ENCODE results near the gene AUTS2.

AUTS2 gene

GRCh38 chr7:70317356-70317755, 719.1 kb downstream of the AUTS2 start:
- Histone ChIP-seq H3K36me3 (ENCODE audit: control insufficient read depth in 2 of 2, insufficient read depth in 2 of 2, low read length in 2 of 2) (no peaks in the 10 kb centered on the region), H3K4me3 (ENCODE audit: low read length in 2 of 2) (no peak overlapping the region), H3K9ac (ENCODE audit: low read depth in 1 of 2, low read length in 2 of 2) (no peak overlapping the region), H3K9me3 (ENCODE audit: control insufficient read depth in 2 of 2, low read length in 2 of 2) (no peaks in the 10 kb centered on the region), H3K27me3 (ENCODE audit: control insufficient read depth in 2 of 2, insufficient read depth in 2 of 2, low read length in 2 of 2) (no peaks in the 10 kb centered on the region), H3K4me1 (ENCODE audit: control insufficient read depth in 2 of 2, insufficient read depth in 2 of 2, low read length in 2 of 2) (no peaks in the 10 kb centered on the region), H3K27ac (ENCODE audit: low read depth in 2 of 2, low read length in 2 of 2) (no peak overlapping the region)

DNA sequence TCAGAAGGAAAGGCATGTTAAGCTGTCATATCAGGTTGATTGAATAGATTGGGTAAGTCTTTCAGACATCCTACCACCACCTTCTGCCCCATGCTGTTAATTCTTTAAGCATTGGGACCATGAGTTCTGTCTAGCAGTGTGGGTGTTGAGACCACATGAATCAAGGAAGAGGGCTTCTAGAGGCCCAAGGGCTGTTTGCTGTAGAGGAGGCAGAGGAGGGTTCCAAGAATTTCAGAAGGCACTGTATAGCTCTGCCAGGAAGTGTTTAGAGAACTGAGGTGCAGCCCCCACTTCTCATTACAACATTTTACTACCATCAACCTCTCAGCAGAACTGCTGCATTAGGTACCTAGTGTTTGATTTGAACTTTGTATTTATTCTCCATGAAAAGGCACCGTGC, 720.2 kb downstream of the AUTS2 start:
- Histone ChIP-seq H3K36me3 (ENCODE audit: control insufficient read depth in 2 of 2, insufficient read depth in 2 of 2, low read length in 2 of 2) (no peaks in the 10 kb centered on the region), H3K9ac (ENCODE audit: low read depth in 1 of 2, low read length in 2 of 2) (no peak overlapping the region), H3K4me3 (ENCODE audit: low read length in 2 of 2) (no peak overlapping the region), H3K4me1 (ENCODE audit: control insufficient read depth in 2 of 2, insufficient read depth in 2 of 2, low read length in 2 of 2) (no peaks in the 10 kb centered on the region), H3K27me3 (ENCODE audit: control insufficient read depth in 2 of 2, insufficient read depth in 2 of 2, low read length in 2 of 2) (no peaks in the 10 kb centered on the region), H3K9me3 (ENCODE audit: control insufficient read depth in 2 of 2, low read length in 2 of 2) (no peaks in the 10 kb centered on the region), H3K27ac (ENCODE audit: low read depth in 2 of 2, low read length in 2 of 2) (no peak overlapping the region)

- Histone ChIP-seq H3K4me3 (ENCODE audit: low read length in 2 of 2) (no peak overlapping the region), H3K27me3 (ENCODE audit: control insufficient read depth in 2 of 2, insufficient read depth in 2 of 2, low read length in 2 of 2) (no peaks in the 10 kb centered on the region), H3K36me3 (ENCODE audit: control insufficient read depth in 2 of 2, insufficient read depth in 2 of 2, low read length in 2 of 2) (no peaks in the 10 kb centered on the region), H3K9ac (ENCODE audit: low read depth in 1 of 2, low read length in 2 of 2) (no peak overlapping the region), H3K4me1 (ENCODE audit: control insufficient read depth in 2 of 2, insufficient read depth in 2 of 2, low read length in 2 of 2) (no peaks in the 10 kb centered on the region), H3K27ac (ENCODE audit: low read depth in 2 of 2, low read length in 2 of 2) (no peak overlapping the region), H3K9me3 (ENCODE audit: control insufficient read depth in 2 of 2, low read length in 2 of 2) (no peaks in the 10 kb centered on the region)
These were observed 720.8 kb downstream of the AUTS2 start for GRCh38 chr7:70319057-70319456.

DNA sequence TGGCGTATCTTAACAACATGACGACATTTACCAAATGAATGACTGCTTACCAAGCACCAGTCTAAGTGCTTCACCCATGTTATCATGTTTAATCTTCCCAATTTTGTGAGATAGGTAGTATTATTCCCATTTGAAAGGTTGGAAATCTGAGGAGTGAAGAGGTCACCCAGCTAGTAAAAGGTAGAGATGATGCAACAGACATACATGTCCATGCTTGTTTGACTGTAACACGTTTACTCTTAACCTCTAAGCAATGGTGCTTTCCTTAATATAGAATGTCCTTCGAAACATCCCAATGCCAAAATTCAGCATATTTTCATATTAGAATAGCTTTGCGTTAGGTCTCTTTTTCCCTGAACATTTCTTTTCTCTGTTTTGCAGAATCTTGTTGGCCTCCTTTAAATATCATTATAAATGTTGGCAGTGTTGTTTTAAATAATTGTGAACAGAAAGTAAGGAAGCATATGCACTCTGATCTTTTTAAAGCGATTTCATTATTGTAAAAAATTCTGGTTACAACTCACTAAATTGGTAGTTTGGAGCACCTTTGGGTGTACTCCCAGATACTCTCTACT, 722.8 kb downstream of the AUTS2 start:
- Histone ChIP-seq H3K27ac (ENCODE audit: low read depth in 2 of 2, low read length in 2 of 2) (no peak overlapping the region), H3K27me3 (ENCODE audit: control insufficient read depth in 2 of 2, insufficient read depth in 2 of 2, low read length in 2 of 2) (no peaks in the 10 kb centered on the region), H3K9ac (ENCODE audit: low read depth in 1 of 2, low read length in 2 of 2) (no peak overlapping the region), H3K36me3 (ENCODE audit: control insufficient read depth in 2 of 2, insufficient read depth in 2 of 2, low read length in 2 of 2) (no peaks in the 10 kb centered on the region), H3K4me3 (ENCODE audit: low read length in 2 of 2) (no peak overlapping the region), H3K4me1 (ENCODE audit: control insufficient read depth in 2 of 2, insufficient read depth in 2 of 2, low read length in 2 of 2) (no peaks in the 10 kb centered on the region), H3K9me3 (ENCODE audit: control insufficient read depth in 2 of 2, low read length in 2 of 2) (no peaks in the 10 kb centered on the region)

- Histone ChIP-seq H3K27ac (ENCODE audit: low read depth in 2 of 2, low read length in 2 of 2) (no peak overlapping the region), H3K4me3 (ENCODE audit: low read length in 2 of 2) (no peak overlapping the region), H3K36me3 (ENCODE audit: control insufficient read depth in 2 of 2, insufficient read depth in 2 of 2, low read length in 2 of 2) (no peaks in the 10 kb centered on the region), H3K9me3 (ENCODE audit: control insufficient read depth in 2 of 2, low read length in 2 of 2) (no peaks in the 10 kb centered on the region), H3K4me1 (ENCODE audit: control insufficient read depth in 2 of 2, insufficient read depth in 2 of 2, low read length in 2 of 2) (no peaks in the 10 kb centered on the region), H3K9ac (ENCODE audit: low read depth in 1 of 2, low read length in 2 of 2) (no peak overlapping the region), H3K27me3 (ENCODE audit: control insufficient read depth in 2 of 2, insufficient read depth in 2 of 2, low read length in 2 of 2) (no peaks in the 10 kb centered on the region)
These were observed 724.6 kb downstream of the AUTS2 start for GRCh38 chr7:70322856-70323255.

DNA sequence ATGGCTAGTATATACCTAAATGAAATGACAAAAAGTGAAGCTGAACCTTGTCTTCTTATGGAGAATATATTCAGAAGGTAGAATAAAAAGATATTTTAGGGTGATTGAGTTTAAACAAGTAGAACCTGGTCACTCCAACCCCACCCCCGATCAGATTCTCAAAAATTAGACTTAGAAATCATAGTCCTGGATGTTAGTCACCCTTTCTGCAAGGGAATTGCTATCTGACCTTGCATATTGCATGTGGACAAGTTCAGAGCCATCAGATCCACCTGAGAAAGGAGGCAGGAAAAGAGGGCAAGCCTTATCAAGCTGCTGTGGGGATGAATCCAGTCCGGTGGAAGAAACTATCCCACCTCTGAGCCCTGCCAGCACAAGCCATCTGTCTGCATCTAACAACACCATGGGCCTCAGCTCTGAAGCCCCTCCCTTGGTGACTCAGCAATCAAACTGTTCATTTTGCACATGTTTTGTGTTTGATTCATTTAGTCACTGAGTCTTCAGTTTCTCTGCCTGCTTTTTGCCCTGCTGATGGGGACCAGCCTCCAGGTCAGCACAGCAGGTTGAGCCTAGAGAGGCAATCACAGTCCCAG, 727.3 kb downstream of the AUTS2 start:
- no peak overlapping the region for H3K9ac ChIP-seq (ENCODE audit: low read depth in 1 of 2, low read length in 2 of 2)
- H3K27me3 ChIP-seq (ENCODE audit: control insufficient read depth in 2 of 2, insufficient read depth in 2 of 2, low read length in 2 of 2) = no peaks in the 10 kb centered on the region
- no peak overlapping the region for H3K4me3 ChIP-seq (ENCODE audit: low read length in 2 of 2)
- H3K27ac ChIP-seq (ENCODE audit: low read depth in 2 of 2, low read length in 2 of 2) = no peak overlapping the region
- no peaks in the 10 kb centered on the region for H3K9me3 ChIP-seq (ENCODE audit: control insufficient read depth in 2 of 2, low read length in 2 of 2)
- H3K4me1 ChIP-seq (ENCODE audit: control insufficient read depth in 2 of 2, insufficient read depth in 2 of 2, low read length in 2 of 2) = no peaks in the 10 kb centered on the region
- no peaks in the 10 kb centered on the region for H3K36me3 ChIP-seq (ENCODE audit: control insufficient read depth in 2 of 2, insufficient read depth in 2 of 2, low read length in 2 of 2)

DNA sequence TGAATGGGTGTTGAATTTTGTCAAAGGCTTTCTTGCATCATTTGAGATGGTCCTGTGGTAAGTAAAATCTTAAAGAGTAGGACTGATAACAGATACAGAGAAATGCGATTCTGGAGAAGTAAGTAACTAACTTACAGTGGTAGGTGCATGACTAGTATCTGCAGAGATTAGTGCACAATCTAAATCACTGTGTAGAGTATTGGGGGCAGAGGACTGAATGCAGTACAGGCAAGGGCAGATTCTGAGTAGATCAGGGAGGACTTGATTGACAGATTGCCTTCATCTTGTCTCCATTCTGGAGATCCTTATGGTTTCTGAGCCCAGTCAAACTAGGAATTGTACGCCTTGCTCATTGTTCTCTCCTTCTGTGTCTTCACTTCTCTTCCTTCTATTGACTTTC, 736.0 kb downstream of the AUTS2 start:
- Histone ChIP-seq H3K9me3 (ENCODE audit: control insufficient read depth in 2 of 2, low read length in 2 of 2) (no peaks in the 10 kb centered on the region), H3K4me3 (ENCODE audit: low read length in 2 of 2) (no peak overlapping the region), H3K27ac (ENCODE audit: low read depth in 2 of 2, low read length in 2 of 2) (no peak overlapping the region), H3K36me3 (ENCODE audit: control insufficient read depth in 2 of 2, insufficient read depth in 2 of 2, low read length in 2 of 2) (no peaks in the 10 kb centered on the region), H3K9ac (ENCODE audit: low read depth in 1 of 2, low read length in 2 of 2) (no peak overlapping the region), H3K27me3 (ENCODE audit: control insufficient read depth in 2 of 2, insufficient read depth in 2 of 2, low read length in 2 of 2) (no peaks in the 10 kb centered on the region), H3K4me1 (ENCODE audit: control insufficient read depth in 2 of 2, insufficient read depth in 2 of 2, low read length in 2 of 2) (no peaks in the 10 kb centered on the region)

DNA sequence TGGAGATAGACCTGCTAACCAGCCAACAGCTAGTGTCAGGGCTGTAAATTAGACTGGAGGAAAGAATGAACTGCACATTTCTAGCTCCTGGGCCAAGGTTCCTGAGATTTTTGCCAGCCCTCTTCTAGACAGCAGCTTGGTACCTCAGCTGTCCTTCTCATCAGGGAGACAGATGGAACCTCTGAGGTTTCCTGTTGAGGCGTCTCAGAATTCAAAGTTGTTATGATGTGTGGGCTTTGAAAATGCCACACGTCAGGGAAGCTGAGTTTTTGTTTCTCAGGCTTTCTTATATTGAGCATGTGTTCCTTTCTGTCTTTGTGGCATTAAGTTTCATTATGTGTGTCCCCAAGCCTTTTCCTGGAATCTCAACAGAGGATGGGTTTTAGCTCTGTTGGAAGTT, 736.6 kb downstream of the AUTS2 start:
- no peaks in the 10 kb centered on the region for H3K27me3 ChIP-seq (ENCODE audit: control insufficient read depth in 2 of 2, insufficient read depth in 2 of 2, low read length in 2 of 2)
- no peak overlapping the region for H3K9ac ChIP-seq (ENCODE audit: low read depth in 1 of 2, low read length in 2 of 2)
- H3K27ac ChIP-seq (ENCODE audit: low read depth in 2 of 2, low read length in 2 of 2) = no peak overlapping the region
- H3K9me3 ChIP-seq (ENCODE audit: control insufficient read depth in 2 of 2, low read length in 2 of 2) = no peaks in the 10 kb centered on the region
- H3K36me3 ChIP-seq (ENCODE audit: control insufficient read depth in 2 of 2, insufficient read depth in 2 of 2, low read length in 2 of 2) = no peaks in the 10 kb centered on the region
- H3K4me3 ChIP-seq (ENCODE audit: low read length in 2 of 2) = no peak overlapping the region
- no peaks in the 10 kb centered on the region for H3K4me1 ChIP-seq (ENCODE audit: control insufficient read depth in 2 of 2, insufficient read depth in 2 of 2, low read length in 2 of 2)

DNA sequence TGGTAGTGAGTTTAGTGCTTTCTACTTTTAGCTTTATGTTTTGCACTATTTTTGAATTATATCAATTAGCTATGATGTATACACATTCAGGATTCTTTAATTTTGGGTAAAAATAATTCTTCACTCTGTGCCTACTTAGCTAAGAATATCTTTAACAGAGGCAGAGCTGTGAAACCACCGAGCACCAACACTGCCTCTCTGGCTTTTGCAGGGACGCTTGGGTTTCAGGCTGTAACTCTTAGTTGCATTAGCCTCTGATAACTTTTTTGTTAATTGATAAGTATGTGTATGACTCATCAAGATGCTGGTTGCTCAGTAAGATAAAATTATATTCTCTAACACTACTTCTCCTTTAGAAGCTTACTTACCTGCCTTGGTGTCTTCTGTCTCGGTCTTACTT, 738.3 kb downstream of the AUTS2 start:
- no peak overlapping the region for H3K27ac ChIP-seq (ENCODE audit: low read depth in 2 of 2, low read length in 2 of 2)
- no peaks in the 10 kb centered on the region for H3K9me3 ChIP-seq (ENCODE audit: control insufficient read depth in 2 of 2, low read length in 2 of 2)
- H3K9ac ChIP-seq (ENCODE audit: low read depth in 1 of 2, low read length in 2 of 2) = no peak overlapping the region
- no peaks in the 10 kb centered on the region for H3K36me3 ChIP-seq (ENCODE audit: control insufficient read depth in 2 of 2, insufficient read depth in 2 of 2, low read length in 2 of 2)
- H3K4me1 ChIP-seq (ENCODE audit: control insufficient read depth in 2 of 2, insufficient read depth in 2 of 2, low read length in 2 of 2) = no peaks in the 10 kb centered on the region
- H3K27me3 ChIP-seq (ENCODE audit: control insufficient read depth in 2 of 2, insufficient read depth in 2 of 2, low read length in 2 of 2) = no peaks in the 10 kb centered on the region
- no peak overlapping the region for H3K4me3 ChIP-seq (ENCODE audit: low read length in 2 of 2)

DNA sequence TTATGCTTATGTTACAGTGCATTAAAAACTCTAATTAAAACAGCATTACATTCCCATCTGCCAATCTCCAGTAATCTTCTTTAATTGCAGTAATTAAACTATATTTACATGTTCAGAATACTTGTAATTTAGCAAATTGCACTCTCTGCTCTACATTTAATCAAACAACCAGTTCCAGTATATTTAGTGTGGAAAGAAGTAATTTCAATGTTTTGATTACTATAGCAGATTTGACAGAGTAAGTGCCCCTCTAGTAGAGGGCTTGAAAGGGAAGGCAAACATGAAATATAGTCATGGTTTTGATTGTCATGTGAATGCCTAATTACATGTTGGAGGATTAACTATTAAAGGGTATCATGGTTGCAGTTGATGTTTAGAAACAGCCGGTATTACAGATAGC, 739.7 kb downstream of the AUTS2 start:
- Histone ChIP-seq H3K27me3 (ENCODE audit: control insufficient read depth in 2 of 2, insufficient read depth in 2 of 2, low read length in 2 of 2) (no peaks in the 10 kb centered on the region), H3K9me3 (ENCODE audit: control insufficient read depth in 2 of 2, low read length in 2 of 2) (no peaks in the 10 kb centered on the region), H3K36me3 (ENCODE audit: control insufficient read depth in 2 of 2, insufficient read depth in 2 of 2, low read length in 2 of 2) (no peaks in the 10 kb centered on the region), H3K4me1 (ENCODE audit: control insufficient read depth in 2 of 2, insufficient read depth in 2 of 2, low read length in 2 of 2) (no peaks in the 10 kb centered on the region), H3K9ac (ENCODE audit: low read depth in 1 of 2, low read length in 2 of 2) (no peak overlapping the region), H3K27ac (ENCODE audit: low read depth in 2 of 2, low read length in 2 of 2) (no peak overlapping the region), H3K4me3 (ENCODE audit: low read length in 2 of 2) (no peak overlapping the region)

- H3K27me3 ChIP-seq (ENCODE audit: control insufficient read depth in 2 of 2, insufficient read depth in 2 of 2, low read length in 2 of 2) = no peaks in the 10 kb centered on the region
- H3K9ac ChIP-seq (ENCODE audit: low read depth in 1 of 2, low read length in 2 of 2) = no peak overlapping the region
- no peaks in the 10 kb centered on the region for H3K4me1 ChIP-seq (ENCODE audit: control insufficient read depth in 2 of 2, insufficient read depth in 2 of 2, low read length in 2 of 2)
- H3K27ac ChIP-seq (ENCODE audit: low read depth in 2 of 2, low read length in 2 of 2) = no peak overlapping the region
- H3K36me3 ChIP-seq (ENCODE audit: control insufficient read depth in 2 of 2, insufficient read depth in 2 of 2, low read length in 2 of 2) = no peaks in the 10 kb centered on the region
- H3K4me3 ChIP-seq (ENCODE audit: low read length in 2 of 2) = no peak overlapping the region
- H3K9me3 ChIP-seq (ENCODE audit: control insufficient read depth in 2 of 2, low read length in 2 of 2) = no peaks in the 10 kb centered on the region
These were observed 742.0 kb downstream of the AUTS2 start for GRCh38 chr7:70340236-70340635.

Measured in mucosa of rectum (tissue), 2 donors.